ENCODE data around the gene USP21. TPM values are rescaled to one million over a fixed set of nuclear protein-coding genes. Genes with fewer than 3 reads are reported as not detected.

The USP21 gene
- total and polyA plus RNA-seq, 2 of the 13 experiments (the other 11 are each of a cell fraction or from before 2014, with no cell fraction given): 10.1 to 33.1 TPM

- peaks cover 27% of the 10 kb centered on the region for H3K4me1 ChIP-seq (ENCODE audit: insufficient read depth, low read length)
- H3K27ac ChIP-seq (ENCODE audit: extremely low read length, insufficient read depth, low read length): peak within 1 kb of the TSS; percentile 90
- FAIRE-seq (peak; percentile 94), ATAC-seq (peak; percentile 96), DNase-seq (ENCODE audit: low spot score) (peak; percentile 92)
- peak within 1 kb of the TSS; percentile 79 to 82 (median 80) for H3K4me3 ChIP-seq (replicated peaks in 1 of 3; ENCODE audit: insufficient read depth in 1 of 3, low read depth in 2 of 3, low read length in 3 of 3)
- WGBS (ENCODE audit: low lambda C conversion rate): 2% methylated on average over 54 of the region's 68 CpGs
- peak within 1 kb of the TSS; percentile 72 for H3K4me2 ChIP-seq (ENCODE audit: low read depth, low read length)
- ChIA-PET POLR2A (interaction anchor here (0.6 to 3.5 kb wide), 18 partner anchors 8 to 181 kb away, joined by 3 to 43 read pairs (median 6); partner anchors contain the start of genes APOA2, B4GALT3, F11R and KLHDC9), CTCF (ENCODE audit: low intra/inter-chr PET ratio, low total read pairs) (no interaction called here)
- peaks cover 31% of the 10 kb centered on the region for H3K79me2 ChIP-seq (ENCODE audit: insufficient read depth, low read length)
- H3K36me3 ChIP-seq (replicated peaks in 1 of 2; ENCODE audit: control insufficient read depth in 1 of 2, insufficient read depth in 2 of 2, low read length in 2 of 2): peaks cover 0 to 8% of the 10 kb centered on the region in 2 experiments; a peak in 2 of 5 replicates
- peak within 1 kb of the TSS; percentile 85 for H3K9ac ChIP-seq (ENCODE audit: insufficient read depth, low read depth, low read length)
- no peaks in the 10 kb centered on the region for H4K20me1 ChIP-seq (ENCODE audit: insufficient read depth, low read length)
- intact Hi-C loops (cut with micrococcal nuclease; ENCODE audit: unreplicated experiment): loop anchor here (2.0 to 10.0 kb wide), 2 partner anchors 20 to 138 kb away; partner anchors contain the start of gene UFC1
- no TSS peak for BruUV-seq (replicated peaks)
- peak within 1 kb of the TSS; percentile 49 for H2AFZ ChIP-seq (ENCODE audit: low read length)
- no peaks in the 10 kb centered on the region for H3K9me3 ChIP-seq (ENCODE audit: low read length)
- in situ Hi-C loops (cut with HindIII; ENCODE audit: extremely low pct_ligation_motif_present, low pct_unique_long_range_greater_than_20kb): no loop called here
- H3K27me3 ChIP-seq (ENCODE audit: control insufficient read depth in 1 of 2, insufficient read depth in 2 of 2, low read length in 2 of 2): no peaks in the 10 kb centered on the region; a peak in 1 of 5 replicates
- TF ChIP-seq SKIL (CRISPR knock-in tag; IDR thresholded peaks at IDR 0.05; ENCODE audit: borderline replicate concordance): no peak
- peak; percentile 68 for TF ChIP-seq ZNF143 (CRISPR knock-in tag; IDR thresholded peaks at IDR 0.05)
- peak; percentile 78 for TF ChIP-seq ZNF687 (CRISPR knock-in tag; IDR thresholded peaks at IDR 0.05)
- TF ChIP-seq GRHL1 (CRISPR knock-in tag; conservative IDR thresholded peaks at IDR 0.05): no peak
- TF ChIP-seq KLF13 (CRISPR knock-in tag; IDR thresholded peaks at IDR 0.05): no peak
- no peak for TF ChIP-seq IRF9 (CRISPR knock-in tag; IDR thresholded peaks at IDR 0.05; ENCODE audit: borderline replicate concordance)
- TF ChIP-seq NBN (conservative IDR thresholded peaks at IDR 0.05): no peak
- TF ChIP-seq ZNF337 (CRISPR knock-in tag; IDR thresholded peaks at IDR 0.05; ENCODE audit: borderline replicate concordance, low read depth): no peak
- TF ChIP-seq NR2F2 (IDR thresholded peaks at IDR 0.05; ENCODE audit: borderline replicate concordance, low read depth): peak; percentile 34; the same call in 1 of the 2 replicates
- 0 out of 2 replicates have a peak, but pooled peaks have one; percentile 37 for TF ChIP-seq BCL3 (CRISPR knock-in tag; IDR thresholded peaks at IDR 0.05)
Measured at GRCh38 chr1:161132410-161133219, 26.7 kb upstream of the USP21 start, which contains the start of gene DEDD. DEDD (minus strand) TSS chr1:161132667; CDS start chr1:161124462, 8,205 bp downstream.
